HG03342 (cell line): Measurements from ENCODE around the gene PEDS1.
"Not testable (repeated sequence)": the region's sequence is repeated elsewhere in the genome, so short reads cannot be mapped to it uniquely, and the experiment has no call there.

Source experiments
- ATAC-seq: cut with Tn5 transposase; IDR thresholded peaks from one replicate; pipeline ENCODE4 v1.9.1; 2021; ENCODE audit warnings: mild to moderate bottlenecking, moderate library complexity; ENCODE audit not compliant: unreplicated experiment

The PEDS1 gene

DNA sequence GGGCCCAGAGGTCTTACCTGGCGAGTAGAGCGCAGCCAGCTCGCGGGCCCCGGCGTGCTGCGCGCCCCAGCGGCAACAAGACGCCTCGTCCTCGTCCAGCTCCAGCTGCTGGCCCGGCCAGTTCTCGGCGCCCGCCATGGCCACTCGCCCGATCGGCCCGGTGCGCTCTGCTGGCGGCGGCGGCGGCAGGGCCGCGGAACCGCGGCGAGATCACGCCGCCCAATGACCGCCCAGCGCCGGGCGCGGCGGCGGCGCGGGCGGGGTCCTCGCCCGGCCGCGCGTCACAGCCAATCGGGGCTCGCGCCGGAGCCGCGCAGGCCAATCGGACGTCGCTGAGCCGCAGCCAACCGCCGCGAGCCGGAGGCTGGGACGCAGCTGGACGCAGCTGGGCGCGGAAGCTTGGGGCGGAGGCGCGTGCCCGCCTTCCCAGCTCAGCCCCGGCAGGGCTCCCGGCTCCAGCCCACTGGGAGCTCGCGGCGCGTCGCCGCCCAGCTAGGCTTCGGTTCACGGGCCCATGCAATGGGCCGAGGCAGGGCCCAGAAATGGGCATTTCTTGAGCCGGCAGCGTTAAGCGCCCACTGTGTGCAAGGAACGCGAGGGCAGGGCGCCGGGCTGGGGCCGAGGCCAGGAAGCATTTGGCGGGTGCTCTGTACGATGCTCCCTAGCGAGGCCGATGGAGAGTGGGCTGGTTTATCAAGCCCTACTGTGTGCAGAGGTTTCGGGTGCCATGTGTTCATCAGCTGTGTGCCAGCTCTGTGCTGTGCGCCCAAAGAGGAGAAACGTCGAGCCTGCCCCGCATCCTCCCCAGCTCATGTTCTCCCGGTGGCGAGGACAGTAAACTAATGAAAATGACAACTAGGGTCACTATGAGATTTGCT lies at the start of gene PEDS1:
Gene PEDS1 (minus strand): TSS at position 224 of the 878 bp plus-strand sequence. CDS start 86 bp downstream, at position 138.
- peak; percentile 92 for ATAC-seq

DNA sequence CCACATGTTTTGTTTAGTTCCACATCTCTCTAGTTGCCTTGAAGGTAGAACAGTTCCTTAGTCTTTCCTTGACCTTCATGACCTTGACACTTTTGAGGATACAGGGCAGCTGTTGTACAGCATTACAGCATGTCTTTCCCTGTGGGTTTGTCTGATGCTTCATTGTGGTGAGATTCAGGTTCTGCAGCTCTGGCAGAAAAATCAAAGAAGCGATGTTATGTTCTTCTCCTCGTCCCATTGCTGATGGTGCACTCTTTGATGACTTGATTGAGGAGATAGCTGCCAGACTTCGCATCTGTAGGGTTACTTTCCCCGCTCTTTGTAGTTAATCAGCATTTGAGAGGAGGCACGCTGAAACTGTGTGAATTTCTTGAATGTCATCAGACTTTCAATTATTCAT lies 49.2 kb upstream of the PEDS1 start:
- no peak for ATAC-seq

DNA sequence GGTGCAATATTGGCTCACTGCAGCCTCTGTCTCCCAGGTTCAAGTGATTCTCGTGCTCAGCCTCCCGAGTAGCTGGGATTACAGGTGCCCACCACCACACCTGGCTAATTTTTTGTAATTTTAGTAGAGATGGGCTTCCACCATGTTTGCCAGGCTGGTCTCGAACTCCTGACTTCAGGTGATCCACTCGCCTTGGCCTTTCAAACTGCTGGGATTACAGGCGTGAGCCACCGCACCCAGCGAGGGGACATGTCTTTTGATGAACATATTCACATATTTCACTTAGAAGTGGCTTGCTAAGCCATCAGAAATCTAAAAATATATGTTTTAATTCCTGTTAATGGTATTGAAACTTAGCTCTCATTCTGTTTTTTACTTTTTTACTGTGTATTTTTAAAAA lies 48.2 kb upstream of the PEDS1 start:
- not testable (repeated sequence) for ATAC-seq

DNA sequence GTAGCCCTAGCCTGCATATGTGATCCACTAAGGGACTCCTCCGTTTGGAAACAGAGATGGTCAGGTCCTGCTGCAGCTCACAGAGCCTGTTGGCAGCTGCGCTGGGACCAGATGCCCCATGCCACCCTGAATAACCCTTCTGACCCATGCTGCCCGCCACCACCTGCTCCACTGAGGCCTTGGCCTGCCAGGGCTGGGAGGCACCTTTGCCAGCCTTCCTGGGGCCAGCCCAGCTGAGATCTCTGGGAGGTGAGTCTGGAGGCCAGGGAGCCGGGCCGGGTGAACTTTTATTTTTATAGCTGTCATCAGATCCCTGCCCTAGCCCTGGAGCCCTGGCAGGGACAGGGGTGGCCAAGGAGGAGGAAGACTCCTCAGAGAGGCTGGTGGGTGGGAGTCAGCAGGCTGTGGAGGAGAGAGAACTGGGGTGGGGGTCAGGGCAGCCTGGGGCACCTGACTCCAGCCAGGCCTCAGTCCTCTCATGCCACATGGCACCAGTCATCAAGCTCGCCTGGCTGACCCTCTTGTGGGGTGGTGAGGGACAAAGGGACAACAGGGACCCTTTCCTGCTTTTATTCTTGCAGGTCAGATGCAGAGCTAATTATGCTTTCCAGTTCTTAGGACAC lies 47.1 kb upstream of the PEDS1 start:
- no peak for ATAC-seq

DNA sequence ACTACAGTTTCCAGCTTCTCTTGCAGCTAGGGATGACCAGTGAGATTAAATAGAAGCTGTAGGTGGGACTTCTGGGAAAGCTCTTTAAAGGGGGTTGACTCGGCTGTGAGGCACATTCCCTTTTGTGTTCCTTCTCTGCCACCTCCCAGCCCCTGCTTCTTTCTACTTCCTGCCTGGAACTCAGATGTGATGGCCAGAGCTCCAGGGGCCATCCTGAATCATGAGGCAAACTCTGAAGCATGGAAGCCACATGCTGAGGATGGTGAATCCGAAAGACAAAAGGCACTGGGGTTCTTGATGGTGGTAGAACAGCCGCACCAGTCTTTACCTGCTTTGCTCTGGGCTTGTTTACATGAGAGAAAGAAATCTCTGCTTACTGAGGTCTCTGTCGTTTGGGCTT lies 46.2 kb upstream of the PEDS1 start:
- ATAC-seq = no peak

DNA sequence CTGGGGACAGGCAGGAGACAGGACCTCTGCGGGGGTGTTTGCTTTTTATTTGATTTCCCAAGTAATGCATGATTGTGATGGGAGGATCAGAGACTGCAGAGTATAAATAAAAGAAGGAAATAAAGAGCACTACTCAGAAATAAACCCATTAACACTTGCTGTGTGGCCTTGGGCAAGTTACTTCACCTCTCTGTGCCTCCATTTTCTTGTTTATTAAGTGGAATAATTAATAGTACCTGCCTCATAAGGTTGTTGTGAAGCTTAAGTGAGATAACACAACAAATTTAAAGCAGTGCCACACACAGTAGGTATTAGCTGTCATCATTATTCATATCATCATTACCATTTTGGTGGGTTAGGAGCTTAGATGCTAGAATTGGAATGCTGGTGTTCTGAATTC lies 45.2 kb upstream of the PEDS1 start:
- ATAC-seq = no peak

DNA sequence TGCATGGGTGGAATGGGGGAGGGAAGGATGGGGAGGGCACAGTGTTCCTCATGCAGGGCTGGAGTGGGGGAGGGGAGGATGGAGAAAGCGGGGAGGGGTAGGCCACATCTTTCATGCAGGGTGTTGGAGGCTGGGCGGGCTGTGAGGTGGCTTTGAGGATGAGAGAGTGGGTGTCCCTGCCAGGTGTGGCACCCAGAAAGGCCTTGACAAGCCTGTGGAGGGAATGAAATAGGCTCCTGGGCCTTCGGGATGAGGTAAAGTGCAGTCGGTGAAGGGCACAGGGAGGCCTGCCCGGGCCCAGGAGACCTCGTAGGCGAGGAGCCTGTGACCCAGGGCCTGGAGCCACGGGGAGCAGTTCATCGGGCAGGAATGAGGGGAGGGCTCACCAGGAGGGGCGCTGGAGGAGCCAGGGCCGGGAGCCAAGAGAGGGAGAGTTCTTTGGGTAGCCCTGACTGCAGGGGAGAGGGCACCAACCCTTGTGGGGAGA lies 44.7 kb upstream of the PEDS1 start:
- ATAC-seq = no peak

DNA sequence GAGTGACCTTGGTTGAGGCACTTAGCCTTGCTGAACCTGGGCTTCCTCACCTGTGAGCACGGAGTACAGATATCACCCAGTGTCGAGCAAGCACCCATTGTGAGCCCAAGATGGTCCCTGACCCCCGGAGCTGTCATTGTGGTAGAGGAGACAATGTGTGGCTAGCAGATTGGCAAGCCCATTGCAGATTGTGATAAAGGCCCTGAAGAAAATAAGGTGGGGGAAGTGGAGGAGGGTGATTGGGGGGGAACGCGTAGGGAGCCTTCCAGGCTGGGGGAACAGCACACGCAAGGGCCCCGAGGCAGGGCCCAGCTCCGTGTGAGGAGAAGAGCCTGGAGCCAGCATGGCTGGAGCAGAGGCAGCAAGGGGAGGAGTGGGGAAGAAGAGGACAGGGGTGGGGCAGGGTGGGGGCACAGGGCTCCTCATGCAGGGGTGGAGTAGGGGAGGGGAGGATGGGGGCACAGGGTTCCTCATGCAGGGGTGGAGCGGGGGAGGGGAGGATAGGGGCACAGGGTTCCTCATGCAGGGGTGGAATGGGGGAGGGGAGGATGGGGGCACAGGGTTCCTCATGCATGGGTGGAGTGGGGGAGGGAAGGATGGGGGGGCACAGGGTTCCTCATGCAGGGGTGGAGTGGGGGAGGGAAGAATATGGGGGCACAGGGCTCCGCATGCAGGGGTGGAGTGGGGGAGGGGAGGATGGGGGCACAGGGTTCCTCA lies 44.1 kb upstream of the PEDS1 start:
- ATAC-seq = no peak

DNA sequence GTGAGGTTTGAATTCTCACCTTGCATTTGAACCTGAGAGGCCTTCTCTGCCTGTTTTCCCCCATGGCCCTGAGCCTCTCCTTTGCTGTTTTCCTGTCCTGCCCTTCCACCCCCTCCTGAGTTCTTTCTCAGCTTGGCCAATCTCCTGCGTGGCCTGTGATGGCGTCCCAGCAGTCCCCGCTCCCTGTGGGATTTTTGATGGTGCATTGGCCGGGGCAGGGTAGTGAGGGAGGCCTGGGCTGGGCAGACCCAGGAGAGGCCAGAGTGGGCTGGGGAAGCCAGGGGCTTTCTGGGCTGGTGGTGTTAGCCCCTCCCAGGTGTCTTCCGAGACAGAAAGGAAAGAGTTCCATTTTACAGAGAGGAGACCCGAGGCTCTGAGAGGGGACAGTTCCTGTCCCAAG lies 43.4 kb upstream of the PEDS1 start:
- no peak for ATAC-seq

DNA sequence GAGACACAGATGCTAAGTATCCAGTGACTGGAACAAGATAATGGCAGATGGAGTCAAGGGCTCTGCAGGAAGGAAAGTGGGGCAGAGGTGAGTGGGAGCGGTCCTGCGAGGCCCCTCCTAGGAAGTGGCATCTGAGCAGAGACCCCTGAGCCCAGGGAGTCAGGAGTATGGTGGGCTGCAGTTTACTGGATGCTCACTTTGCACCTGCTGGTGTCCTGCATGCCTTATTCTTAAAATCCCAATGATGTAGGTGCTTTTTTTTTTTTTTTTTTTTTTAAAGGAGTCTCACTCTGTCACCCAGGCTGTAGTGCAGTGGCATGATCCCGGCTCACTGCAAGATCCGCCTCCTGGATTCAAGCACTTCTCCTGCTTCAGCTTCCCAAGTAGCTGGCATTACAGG lies 42.7 kb upstream of the PEDS1 start:
- no peak for ATAC-seq

DNA sequence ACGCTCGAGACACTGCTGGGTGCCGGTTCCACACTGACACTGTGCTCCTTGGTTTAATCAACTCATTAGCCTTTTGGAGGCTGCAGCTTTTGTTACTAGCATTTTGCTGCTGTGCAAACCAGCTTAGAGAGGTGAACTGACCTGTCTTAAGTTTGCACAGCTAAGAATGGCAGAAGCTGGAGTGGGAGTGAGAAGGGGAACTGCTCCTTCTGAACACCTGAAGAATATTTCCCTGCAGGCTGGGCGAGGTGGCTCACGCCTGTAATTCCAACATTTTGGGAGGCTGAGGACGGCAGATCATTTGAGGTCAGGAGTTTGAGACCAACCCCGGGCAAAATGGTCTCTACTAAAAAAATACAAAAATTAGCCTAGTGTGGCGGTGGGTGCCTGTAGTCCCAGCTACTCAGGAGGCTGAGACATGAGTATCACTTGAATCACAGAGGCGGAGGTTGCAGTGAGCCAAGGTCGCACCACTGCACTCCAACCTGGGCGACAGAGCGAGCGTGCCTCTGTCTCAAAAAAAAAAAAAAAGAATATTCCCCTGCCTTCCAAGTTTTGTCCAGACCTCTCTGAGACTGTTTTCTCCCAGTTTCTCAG lies 42.1 kb upstream of the PEDS1 start:
- no peak for ATAC-seq

DNA sequence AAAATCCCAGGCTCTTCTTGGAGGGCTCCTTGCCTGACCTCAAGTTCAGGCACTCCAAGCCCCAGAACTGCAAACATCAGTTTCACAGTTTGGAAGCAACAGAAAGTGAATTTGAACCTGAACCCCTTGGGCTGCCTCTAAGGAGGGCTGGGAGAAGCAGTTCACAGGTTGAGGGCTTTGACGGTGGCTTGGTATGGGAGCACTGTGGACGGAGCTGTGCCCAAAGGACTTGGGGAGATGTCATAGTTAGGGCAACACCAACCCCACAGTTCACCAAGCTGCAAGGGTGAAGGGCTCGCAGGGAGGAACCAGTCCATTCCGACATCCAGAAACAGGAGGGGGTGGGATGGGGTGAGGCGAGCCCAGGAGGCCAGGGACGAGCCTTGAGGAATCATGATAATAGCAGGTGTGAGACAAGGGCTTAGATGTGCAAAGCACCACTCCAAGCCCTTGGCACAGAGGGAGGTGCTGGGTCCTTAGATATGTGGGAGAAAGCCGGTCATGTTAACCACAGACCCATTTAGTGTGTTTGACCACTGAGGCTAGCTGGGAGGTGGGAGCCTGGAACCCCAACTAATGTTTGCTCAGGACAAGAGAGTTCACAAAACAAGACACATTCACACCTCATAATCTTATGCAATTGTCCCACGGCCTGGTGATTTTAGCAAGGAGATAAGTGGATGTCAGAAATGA lies 41.5 kb upstream of the PEDS1 start:
- no peak for ATAC-seq

DNA sequence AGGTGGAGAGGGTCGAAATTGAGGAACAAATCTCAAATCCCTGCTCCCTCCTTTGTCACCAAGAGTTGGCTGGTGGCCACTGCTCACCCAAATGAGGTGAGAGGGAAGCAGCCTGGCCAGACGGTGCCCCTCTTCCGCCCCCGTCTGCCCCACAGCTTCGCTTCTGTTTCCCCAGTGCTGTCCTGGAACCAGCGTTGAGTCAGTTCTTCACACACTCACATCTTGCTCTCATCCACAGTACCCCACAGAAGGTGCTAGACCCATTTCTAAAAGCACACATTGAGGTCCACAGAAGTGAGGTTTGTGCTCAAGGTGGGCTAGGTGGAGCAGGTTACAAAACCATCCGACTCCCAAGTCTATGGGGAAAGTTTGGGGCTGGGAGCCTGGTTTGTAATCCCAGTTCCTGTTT lies 40.9 kb upstream of the PEDS1 start:
- no peak for ATAC-seq

DNA sequence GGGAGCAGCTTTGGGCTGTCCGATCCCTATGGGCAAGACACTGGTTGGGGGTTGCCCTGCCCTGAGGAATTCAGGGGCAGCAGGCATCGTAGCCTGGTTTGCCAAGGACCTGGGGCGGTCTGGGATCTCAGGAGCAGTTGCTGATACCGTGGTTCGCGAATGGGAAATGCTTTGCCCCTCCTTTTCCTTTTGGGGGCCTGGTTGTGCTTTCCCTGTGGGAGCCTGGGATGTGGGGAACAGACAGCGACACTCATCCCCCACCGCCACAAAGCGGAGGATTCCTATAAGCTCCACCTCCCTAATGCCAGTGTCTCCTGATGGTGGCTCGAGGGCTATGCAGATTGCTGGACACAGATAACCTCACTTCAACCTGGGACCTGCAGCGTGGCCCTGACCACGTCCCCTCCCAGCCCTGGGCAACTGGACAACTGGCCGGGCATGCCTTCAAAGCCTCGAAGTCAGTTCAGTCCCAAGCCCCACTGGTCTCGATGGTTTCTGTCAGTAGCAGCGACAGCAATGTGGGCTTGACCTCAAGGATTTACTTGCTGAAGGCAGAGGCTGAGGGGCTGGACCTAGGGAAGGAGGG lies 40.4 kb upstream of the PEDS1 start:
- no peak for ATAC-seq

DNA sequence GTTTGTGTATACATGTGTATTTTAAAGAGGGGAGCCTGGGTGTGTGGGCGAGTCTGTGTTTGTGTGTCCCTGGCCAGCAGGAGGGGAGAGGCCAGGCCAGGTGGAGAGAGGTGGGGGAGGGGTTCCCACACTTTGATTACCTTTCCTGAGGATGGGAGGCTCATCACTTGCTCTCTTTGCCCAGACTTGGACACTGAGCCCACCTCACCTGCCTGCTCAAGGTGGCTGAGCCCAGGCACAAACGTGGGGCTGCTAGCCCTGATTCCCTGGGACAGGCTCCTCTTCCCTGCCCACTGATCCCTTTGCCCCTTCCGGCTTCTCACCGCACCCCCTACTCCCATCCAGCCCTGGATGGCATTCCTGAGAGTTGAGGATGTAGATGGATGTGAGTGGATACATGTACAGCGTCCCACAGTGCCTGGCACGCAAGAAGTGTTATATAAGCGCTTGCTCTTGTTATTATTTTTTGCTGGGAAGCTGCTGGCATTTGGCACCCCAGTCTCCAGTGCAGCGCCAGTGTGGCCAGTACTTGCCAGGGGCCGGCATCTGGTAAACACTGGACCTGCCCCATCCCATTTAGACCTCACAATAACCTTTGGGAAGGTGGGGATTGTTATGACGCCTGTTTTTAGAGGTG lies 39.8 kb upstream of the PEDS1 start:
- ATAC-seq = no peak

DNA sequence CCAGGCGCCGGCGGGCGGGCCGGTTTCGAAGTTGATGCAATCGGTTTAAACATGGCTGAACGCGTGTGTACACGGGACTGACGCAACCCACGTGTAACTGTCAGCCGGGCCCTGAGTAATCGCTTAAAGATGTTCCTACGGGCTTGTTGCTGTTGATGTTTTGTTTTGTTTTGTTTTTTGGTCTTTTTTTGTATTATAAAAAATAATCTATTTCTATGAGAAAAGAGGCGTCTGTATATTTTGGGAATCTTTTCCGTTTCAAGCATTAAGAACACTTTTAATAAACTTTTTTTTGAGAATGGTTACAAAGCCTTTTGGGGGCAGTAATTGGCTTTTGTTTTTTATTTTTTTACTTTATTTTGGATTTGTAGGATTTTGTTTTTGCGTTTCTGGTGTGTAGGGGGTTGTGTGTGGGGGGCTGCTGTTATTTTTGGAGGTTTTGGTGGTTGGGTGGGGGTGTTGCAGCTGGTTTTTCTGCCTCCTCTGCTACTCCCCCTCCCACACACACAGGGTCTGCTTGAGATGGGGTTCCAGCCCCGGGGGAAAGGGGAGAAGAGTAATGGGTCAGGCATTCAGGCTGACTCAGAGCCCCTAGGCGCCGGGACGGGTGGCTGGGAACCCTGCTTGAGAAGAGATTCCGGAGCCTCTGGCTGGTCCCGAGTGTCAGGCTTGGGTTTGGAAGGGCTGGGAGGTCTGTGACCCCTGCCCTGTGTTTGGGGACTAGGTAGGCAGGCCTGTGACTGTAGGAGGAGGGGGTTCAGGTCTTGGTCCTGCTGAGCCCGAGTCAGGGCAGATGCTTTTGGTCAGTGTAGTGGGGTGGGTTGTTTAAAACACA lies 39.1 kb upstream of the PEDS1 start:
- ATAC-seq = peak; percentile 40

DNA sequence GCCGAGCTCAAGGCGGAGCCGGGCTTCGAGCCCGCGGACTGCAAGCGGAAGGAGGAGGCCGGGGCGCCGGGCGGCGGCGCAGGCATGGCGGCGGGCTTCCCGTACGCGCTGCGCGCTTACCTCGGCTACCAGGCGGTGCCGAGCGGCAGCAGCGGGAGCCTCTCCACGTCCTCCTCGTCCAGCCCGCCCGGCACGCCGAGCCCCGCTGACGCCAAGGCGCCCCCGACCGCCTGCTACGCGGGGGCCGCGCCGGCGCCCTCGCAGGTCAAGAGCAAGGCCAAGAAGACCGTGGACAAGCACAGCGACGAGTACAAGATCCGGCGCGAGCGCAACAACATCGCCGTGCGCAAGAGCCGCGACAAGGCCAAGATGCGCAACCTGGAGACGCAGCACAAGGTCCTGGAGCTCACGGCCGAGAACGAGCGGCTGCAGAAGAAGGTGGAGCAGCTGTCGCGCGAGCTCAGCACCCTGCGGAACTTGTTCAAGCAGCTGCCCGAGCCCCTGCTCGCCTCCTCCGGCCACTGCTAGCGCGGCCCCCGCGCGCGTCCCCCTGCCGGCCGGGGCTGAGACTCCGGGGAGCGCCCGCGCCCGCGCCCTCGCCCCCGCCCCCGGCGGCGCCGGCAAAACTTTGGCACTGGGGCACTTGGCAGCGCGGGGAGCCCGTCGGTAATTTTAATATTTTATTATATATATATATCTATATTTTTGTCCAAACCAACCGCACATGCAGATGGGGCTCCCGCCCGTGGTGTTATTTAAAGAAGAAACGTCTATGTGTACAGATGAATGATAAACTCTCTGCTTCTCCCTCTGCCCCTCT lies 38.2 kb upstream of the PEDS1 start:
- peak; percentile 28 for ATAC-seq

DNA sequence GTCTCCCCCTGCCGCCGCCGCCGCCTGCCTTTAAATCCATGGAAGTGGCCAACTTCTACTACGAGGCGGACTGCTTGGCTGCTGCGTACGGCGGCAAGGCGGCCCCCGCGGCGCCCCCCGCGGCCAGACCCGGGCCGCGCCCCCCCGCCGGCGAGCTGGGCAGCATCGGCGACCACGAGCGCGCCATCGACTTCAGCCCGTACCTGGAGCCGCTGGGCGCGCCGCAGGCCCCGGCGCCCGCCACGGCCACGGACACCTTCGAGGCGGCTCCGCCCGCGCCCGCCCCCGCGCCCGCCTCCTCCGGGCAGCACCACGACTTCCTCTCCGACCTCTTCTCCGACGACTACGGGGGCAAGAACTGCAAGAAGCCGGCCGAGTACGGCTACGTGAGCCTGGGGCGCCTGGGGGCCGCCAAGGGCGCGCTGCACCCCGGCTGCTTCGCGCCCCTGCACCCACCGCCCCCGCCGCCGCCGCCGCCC lies 37.6 kb upstream of the PEDS1 start:
- ATAC-seq = peak; percentile 15
